Endothelial cell of umbilical vein (primary cell): ENCODE data around the gene ZBTB21. TPM values are rescaled to one million over a fixed set of nuclear protein-coding genes. Genes with fewer than 3 reads are reported as not detected.

Experiments used
- BruUV-seq: library from RNA; stranded (reverse); fragments of 400-500 nt; replicated peaks from 2 replicates; lab custom pipeline; 2021; lab: Mats Ljungman, UMichigan
- CTCF ChIA-PET: fragments of 300-600, 350-600 bp; sonication (Branson Sonifier 250); formaldehyde crosslinking; loops from one replicate; lab custom pipeline; 2021; ENCODE audit warnings: antibody characterized with exemption, inconsistent platforms; lab: Charles Lee
- POLR2A ChIA-PET: fragments of 300-600, 350-600 bp; sonication (Branson Sonifier 250); formaldehyde crosslinking; loops from one replicate; lab custom pipeline; 2021; ENCODE audit warnings: antibody characterized with exemption, inconsistent platforms; lab: Charles Lee
- DNase-seq: peaks from one replicate; pipeline ENCODE4 v3.0.0-alpha.2; 2011; ENCODE audit warnings: low read depth, low spot score
- FAIRE-seq: peaks from 2 replicates; lab custom pipeline; 2011; peaks lifted over from hg19 to GRCh38; lab: Jason Lieb, UNC
- H2AFZ ChIP-seq: 2 replicates; pipeline ENCODE4 v1.6.0; 2012; ENCODE audit warnings: low read depth, low read length, control low read depth, inconsistent platforms
- H3K27ac ChIP-seq: 2 replicates; pipeline ENCODE4 v1.5.1; 2011; ENCODE audit warnings: low read depth, mild to moderate bottlenecking, control low read depth, low read length, moderate library complexity; ENCODE audit not compliant: insufficient read depth
- H3K27me3 ChIP-seq, 2 experiments: 2 replicates each; pipeline versions ENCODE4 v1.6.0 to v1.6.1; 2011; ENCODE audit warnings: low read length in 2 of 2, mixed read lengths in 1 of 2; ENCODE audit not compliant: control insufficient read depth in 2 of 2, insufficient read depth in 2 of 2
- H3K36me3 ChIP-seq, 2 experiments: 2 replicates in 1 of 2; 3 replicates in 1 of 2; pipeline ENCODE4 v1.5.1; 2011; ENCODE audit warnings: low read length in 2 of 2, mild to moderate bottlenecking in 1 of 2, moderate library complexity in 1 of 2; ENCODE audit not compliant: control insufficient read depth in 2 of 2, insufficient read depth in 2 of 2; ENCODE audit errors: extremely low read depth in 1 of 2
- H3K4me1 ChIP-seq: 3 replicates; pipeline ENCODE4 v1.5.1; 2011; ENCODE audit warnings: mild to moderate bottlenecking, low read length; ENCODE audit not compliant: control insufficient read depth, insufficient read depth; ENCODE audit errors: extremely low read depth
- H3K4me2 ChIP-seq: 2 replicates; pipeline ENCODE4 v1.6.1; 2011; ENCODE audit warnings: low read length, control low read depth, mixed read lengths; ENCODE audit not compliant: insufficient read depth
- H3K4me3 ChIP-seq, 3 experiments: fragments of 200-600 bp in 1 of 3; sonication (generic), shearing (Covaris generic) in 1 of 3; replicated peaks in 1 of 3; 2 replicates each; pipeline ENCODE4 v1.5.1; 2011 to 2016; ENCODE audit warnings: control low read depth in 3 of 3, low read length in 3 of 3, mild to moderate bottlenecking in 2 of 3, inconsistent platforms in 1 of 3, low read depth in 1 of 3, moderate library complexity in 1 of 3; ENCODE audit not compliant: insufficient read depth in 1 of 3
- H3K79me2 ChIP-seq: 2 replicates; pipeline ENCODE4 v1.6.0; 2012; ENCODE audit warnings: low read length, inconsistent platforms; ENCODE audit not compliant: control insufficient read depth, insufficient read depth
- H3K9ac ChIP-seq: replicated peaks from 2 replicates; pipeline ENCODE3; 2011; ENCODE audit warnings: low read length, control low read depth; ENCODE audit not compliant: insufficient read depth; ENCODE audit errors: extremely low read depth
- H3K9me1 ChIP-seq: replicated peaks from 3 replicates; pipeline ENCODE4 v1.6.0; 2011; ENCODE audit warnings: mild to moderate bottlenecking, low read length; ENCODE audit not compliant: control insufficient read depth, insufficient read depth; ENCODE audit errors: extremely low read depth
- H3K9me3 ChIP-seq: replicated peaks from 2 replicates; pipeline ENCODE4 v1.5.1; 2012; ENCODE audit warnings: low read length, inconsistent platforms; ENCODE audit not compliant: control insufficient read depth, insufficient read depth
- H4K20me1 ChIP-seq: replicated peaks from 2 replicates; pipeline ENCODE3; 2011; ENCODE audit warnings: mild to moderate bottlenecking, low read length; ENCODE audit not compliant: control insufficient read depth, insufficient read depth; ENCODE audit errors: extremely low read depth
- CTCF ChIP-seq, 2 donors: IDR thresholded peaks; 1 replicate in 1 of 2; 2 replicates in 1 of 2; pipeline ENCODE4 v1.5.1; 2011; ENCODE audit warnings: low read length in 2 of 2, mild to moderate bottlenecking in 2 of 2, moderate library complexity in 2 of 2, control low read depth in 1 of 2, inconsistent platforms in 1 of 2, low read depth in 1 of 2; ENCODE audit not compliant: insufficient read depth in 1 of 2; ENCODE audit errors: extremely low read depth in 1 of 2
- EZH2 ChIP-seq: IDR thresholded peaks from 2 replicates; pipeline ENCODE4 v1.6.1; 2012; ENCODE audit warnings: borderline replicate concordance, low read depth, mild to moderate bottlenecking, moderate library complexity, low read length, inconsistent platforms; ENCODE audit not compliant: severe bottlenecking
- FOS ChIP-seq: IDR thresholded peaks from 2 replicates; pipeline ENCODE4 v1.6.1; 2011; ENCODE audit warnings: mild to moderate bottlenecking, low read length, moderate library complexity, borderline replicate concordance; ENCODE audit not compliant: insufficient read depth
- GATA2 ChIP-seq: IDR thresholded peaks from 2 replicates; pipeline ENCODE4 v1.7.0; 2011; ENCODE audit warnings: low read depth, mild to moderate bottlenecking, moderate library complexity, mixed read lengths, low read length; ENCODE audit not compliant: insufficient read length, insufficient read depth
- JUN ChIP-seq: IDR thresholded peaks from 2 replicates; pipeline ENCODE4 v1.6.1; 2011; ENCODE audit warnings: borderline replicate concordance, low read depth; ENCODE audit not compliant: insufficient read length, insufficient read depth
- MAX ChIP-seq: IDR thresholded peaks from 2 replicates; pipeline ENCODE4 v1.6.1; 2011; ENCODE audit not compliant: insufficient read depth, insufficient read length
- MYC ChIP-seq: IDR thresholded peaks from one replicate; pipeline ENCODE4 v1.6.1; 2011; ENCODE audit warnings: mild to moderate bottlenecking, low read depth, low read length
- POLR2A ChIP-seq: IDR thresholded peaks from 2 replicates; pipeline ENCODE4 v1.6.1; 2012; ENCODE audit warnings: low read depth, mild to moderate bottlenecking, control low read depth, low read length
- POLR2AphosphoS5 ChIP-seq: IDR thresholded peaks from 2 replicates; pipeline ENCODE4 v1.6.1; 2012; ENCODE audit warnings: low read depth, mild to moderate bottlenecking, control low read depth, low read length, moderate library complexity; ENCODE audit not compliant: insufficient read depth
- dilution Hi-C: fragments of 300-500 bp; cut with MboI; formaldehyde crosslinking; loops from one replicate; pipeline ENCODE4 v1.15.0; 2019; ENCODE audit warnings: low sequenced_read_pairs; ENCODE audit not compliant: extremely low pct_ligation_motif_present
- intact Hi-C: fragments of 100-400 bp; cut with micrococcal nuclease; formaldehyde crosslinking; loops from one replicate; pipeline ENCODE4 v1.10.0; 2022
- polyA plus RNA-seq, 4 experiments: library from polyadenylated mRNA; depleted of rRNA in 3 of 4; stranded (reverse) in 3 of 4; unstranded in 1 of 4; fragments of >200 nt; gene quantifications; 2 replicates each; pipeline versions ENCODE4 v1.2.1 to v1.2.3, GENCODE V29; 2011 to 2012; ENCODE audit warnings: missing spikeins in 1 of 4
- total RNA-seq: library from RNA; stranded (reverse); gene quantifications from 2 replicates; pipeline ENCODE4 v1.2.3, GENCODE V29; 2021

ZBTB21 gene
- total and polyA plus RNA-seq, 2 donors (not counting 3 experiments of a cell fraction or from before 2014, with no cell fraction given): 2.8 to 12.4 TPM

- CTCF ChIA-PET: interaction anchor here (0.7 kb wide), 1 partner anchor 58 kb away, joined by 3 read pairs; no protein-coding TSS in a partner anchor
- dilution Hi-C loops: no loop called here
- H3K36me3 ChIP-seq: no peaks in the 10 kb centered on the region
These were observed 39.6 kb upstream of the ZBTB21 start for GRCh38 chr21:42049578-42050430.

More at GRCh38 chr21:42049578-42050430, 39.6 kb upstream of the ZBTB21 start:
- Histone ChIP-seq H4K20me1 (no peaks in the 10 kb centered on the region), H3K9me1 (no peaks in the 10 kb centered on the region), H3K79me2 (no peaks in the 10 kb centered on the region), H2AFZ (no peak overlapping the region), H3K4me1 (peaks cover 19% of the 10 kb centered on the region), H3K9me3 (no peaks in the 10 kb centered on the region), H3K4me2 (no peak overlapping the region), H3K27ac (no peak overlapping the region), H3K9ac (no peak overlapping the region), H3K4me3 (no peak overlapping the region), H3K27me3 (no peaks in the 10 kb centered on the region)
- BruUV-seq: no TSS peak
- intact Hi-C loops: no loop called here
- TF ChIP-seq POLR2AphosphoS5: no peak
- no peak for TF ChIP-seq CTCF (IDR thresholded peaks at IDR 0.05; ENCODE audit: extremely low read depth in 1 of 2, insufficient read depth in 1 of 2, low read depth in 1 of 2, low read length in 2 of 2)
- TF ChIP-seq EZH2: no peak
- TF ChIP-seq GATA2: no peak
- no peak for TF ChIP-seq MYC
- no peak for TF ChIP-seq JUN
- no peak for TF ChIP-seq FOS
- no peak for TF ChIP-seq MAX
- no peak for TF ChIP-seq POLR2A
- POLR2A ChIA-PET: no interaction called here
- DNase-seq (no peak), FAIRE-seq (no peak)
